Measurements from ENCODE around the gene MOCS2. TPM values are rescaled to one million over a fixed set of nuclear protein-coding genes. Genes with fewer than 3 reads are reported as not detected.

Gene MOCS2
- total and polyA plus RNA-seq, 2 of the 8 experiments (the other 6 are each of a cell fraction or from before 2014, with no cell fraction given) = 6.7 to 16.1 TPM

- H3K27me3 ChIP-seq (replicated peaks in 1 of 4; ENCODE audit: control insufficient read depth in 3 of 4, extremely low read depth in 1 of 4, insufficient read depth in 3 of 4, low read length in 3 of 4) = no peaks in the 10 kb centered on the region
- H4K8ac ChIP-seq (ENCODE audit: extremely low read depth, insufficient read depth, low read length) = no peak overlapping the region
- no peak overlapping the region for H3K4me2 ChIP-seq (ENCODE audit: insufficient read depth in 1 of 2, low read depth in 2 of 2, low read length in 2 of 2)
- no peak overlapping the region for H3K4me3 ChIP-seq (ENCODE audit: extremely low read depth in 1 of 4, insufficient read depth in 2 of 4, low read depth in 3 of 4, low read length in 4 of 4)
- no peak overlapping the region for H3K18ac ChIP-seq (ENCODE audit: extremely low read depth, low read length)
- H3K56ac ChIP-seq (replicated peaks; ENCODE audit: insufficient read length, low read depth, low read length) = no peak overlapping the region
- DNase-seq (ENCODE audit: low read depth in 1 of 2, low spot score in 2 of 2) = no peak
- H2BK15ac ChIP-seq (ENCODE audit: low read length) = no peak overlapping the region
- no peaks in the 10 kb centered on the region for H3K79me1 ChIP-seq (ENCODE audit: low read depth, low read length)
- H3K14ac ChIP-seq (ENCODE audit: insufficient read length) = no peak overlapping the region
- ChIA-PET POLR2A (ENCODE audit: partially characterized antibody) (no interaction called here), CTCF (ENCODE audit: partially characterized antibody) (interaction anchor here (1.5 kb wide), 1 partner anchor 11 kb away, joined by 6 read pairs; no protein-coding TSS in a partner anchor)
- H2BK120ac ChIP-seq (replicated peaks; ENCODE audit: low read depth, low read length) = no peak overlapping the region
- no peak overlapping the region for H2BK12ac ChIP-seq (ENCODE audit: low read depth, low read length)
- no peak overlapping the region for H3K4ac ChIP-seq (replicated peaks; ENCODE audit: insufficient read length, low read depth, low read length)
- H4K20me1 ChIP-seq (replicated peaks in 1 of 2; ENCODE audit: control insufficient read depth in 1 of 2, insufficient read depth in 2 of 2, low read length in 2 of 2) = no peaks in the 10 kb centered on the region
- H3K4me1 ChIP-seq (replicated peaks in 1 of 4; ENCODE audit: control insufficient read depth in 3 of 4, insufficient read depth in 4 of 4, low read length in 3 of 4) = no peaks in the 10 kb centered on the region
- H4K5ac ChIP-seq (ENCODE audit: insufficient read length, low read depth, low read length) = no peak overlapping the region
- no peaks in the 10 kb centered on the region for H3K79me2 ChIP-seq (ENCODE audit: control insufficient read depth in 1 of 2, insufficient read depth in 2 of 2, low read length in 2 of 2)
- no peak overlapping the region for H3K27ac ChIP-seq (ENCODE audit: low read depth, low read length)
- no peaks in the 10 kb centered on the region for H3K23me2 ChIP-seq (ENCODE audit: low read depth, low read length)
- H3K9me3 ChIP-seq (ENCODE audit: insufficient read depth in 2 of 2, low read depth in 1 of 2, low read length in 1 of 2) = no peaks in the 10 kb centered on the region
- H2BK20ac ChIP-seq (ENCODE audit: low read length) = no peak overlapping the region
- no peak for FAIRE-seq
- no peaks in the 10 kb centered on the region for H3K36me3 ChIP-seq (ENCODE audit: control insufficient read depth in 2 of 4, insufficient read depth in 4 of 4, low read length in 3 of 4)
- H3K23ac ChIP-seq (ENCODE audit: insufficient read length) = no peak overlapping the region
- no peak overlapping the region for H4K91ac ChIP-seq (replicated peaks; ENCODE audit: insufficient read length, low read length)
- H3K9ac ChIP-seq (replicated peaks in 1 of 4; ENCODE audit: extremely low read depth in 1 of 4, low read depth in 3 of 4, low read length in 3 of 4) = no peak overlapping the region
- no peak overlapping the region for H2BK5ac ChIP-seq (ENCODE audit: low read depth, low read length)
- 68% methylated on average over 3 of the region's 3 CpGs; no CpG with 5 or more reads in 1 of the 2 experiments for WGBS, 2 experiments (ENCODE audit: extremely low coverage in 1 of 2, insufficient coverage in 1 of 2, insufficient read length in 1 of 2, insufficient replicate concordance in 2 of 2, low coverage in 1 of 2, low lambda C conversion rate in 2 of 2, missing lambda C conversion rate in 1 of 2)
- H2AK5ac ChIP-seq (ENCODE audit: low read depth, low read length) = no peak overlapping the region
- H2AFZ ChIP-seq (ENCODE audit: low read length) = no peak overlapping the region
- TF ChIP-seq EP300 (IDR thresholded peaks at IDR 0.05; ENCODE audit: borderline replicate concordance in 1 of 2, low read depth in 2 of 2, low read length in 2 of 2) (no peak), CBX5 (IDR thresholded peaks at IDR 0.05; ENCODE audit: low read depth, low read length) (no peak), SIRT6 (IDR thresholded peaks at IDR 0.05; ENCODE audit: low read length) (no peak), CEBPB (IDR thresholded peaks at IDR 0.05; ENCODE audit: low read depth, low read length) (no peak), BCL11A (IDR thresholded peaks at IDR 0.05; ENCODE audit: low read depth in 2 of 2, low read length in 2 of 2) (no peak), BRCA1 (IDR thresholded peaks at IDR 0.05; ENCODE audit: low read depth, low read length) (no peak), MAFK (IDR thresholded peaks at IDR 0.05; ENCODE audit: low read depth, low read length) (no peak), CTBP2 (IDR thresholded peaks at IDR 0.05; ENCODE audit: borderline replicate concordance, insufficient read depth, insufficient read length, low read length) (no peak), ZNF274 (IDR thresholded peaks at IDR 0.05; ENCODE audit: borderline replicate concordance, extremely low read depth, low read length) (no peak), CREB1 (IDR thresholded peaks at IDR 0.05) (no peak), CHD2 (IDR thresholded peaks at IDR 0.05; ENCODE audit: low read length) (no peak), ATF3 (IDR thresholded peaks at IDR 0.05; ENCODE audit: insufficient read depth, low read depth, low read length) (no peak), ASH2L (IDR thresholded peaks at IDR 0.05; ENCODE audit: low read length) (no peak), SAP30 (IDR thresholded peaks at IDR 0.05; ENCODE audit: insufficient read depth, insufficient replicate concordance, low read length) (no peak)
Observed at GRCh38 chr5:53126521-53126920, 17.0 kb upstream of the MOCS2 start.
